SH-SY5Y (cell line): Measurements from ENCODE around the gene TSSK3.

ENCODE experiments used
- GATA2 ChIP-seq: IDR thresholded peaks from 2 replicates; pipeline ENCODE4 v1.6.1; 2011; ENCODE audit warnings: mild to moderate bottlenecking, low read depth, low read length
- GATA3 ChIP-seq: IDR thresholded peaks from 2 replicates; pipeline ENCODE4 v1.6.1; 2011; ENCODE audit warnings: low read depth, mild to moderate bottlenecking, low read length, moderate library complexity

- TF ChIP-seq GATA2 (no peak), GATA3 (no peak)
Measured at GRCh38 chr1:32336591-32336932, 25.8 kb upstream of the TSSK3 start.
